Measurements from ENCODE around the gene SH3BGRL.

- TF ChIP-seq, protein P1, sequence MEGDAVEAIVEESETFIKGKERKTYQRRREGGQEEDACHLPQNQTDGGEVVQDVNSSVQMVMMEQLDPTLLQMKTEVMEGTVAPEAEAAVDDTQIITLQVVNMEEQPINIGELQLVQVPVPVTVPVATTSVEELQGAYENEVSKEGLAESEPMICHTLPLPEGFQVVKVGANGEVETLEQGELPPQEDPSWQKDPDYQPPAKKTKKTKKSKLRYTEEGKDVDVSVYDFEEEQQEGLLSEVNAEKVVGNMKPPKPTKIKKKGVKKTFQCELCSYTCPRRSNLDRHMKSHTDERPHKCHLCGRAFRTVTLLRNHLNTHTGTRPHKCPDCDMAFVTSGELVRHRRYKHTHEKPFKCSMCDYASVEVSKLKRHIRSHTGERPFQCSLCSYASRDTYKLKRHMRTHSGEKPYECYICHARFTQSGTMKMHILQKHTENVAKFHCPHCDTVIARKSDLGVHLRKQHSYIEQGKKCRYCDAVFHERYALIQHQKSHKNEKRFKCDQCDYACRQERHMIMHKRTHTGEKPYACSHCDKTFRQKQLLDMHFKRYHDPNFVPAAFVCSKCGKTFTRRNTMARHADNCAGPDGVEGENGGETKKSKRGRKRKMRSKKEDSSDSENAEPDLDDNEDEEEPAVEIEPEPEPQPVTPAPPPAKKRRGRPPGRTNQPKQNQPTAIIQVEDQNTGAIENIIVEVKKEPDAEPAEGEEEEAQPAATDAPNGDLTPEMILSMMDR (IDR thresholded peaks at IDR 0.05), result no peak
- TF ChIP-seq EP300 (IDR thresholded peaks at IDR 0.05), result no peak
Measured at GRCh38 chrX:81305240-81305639, 103.3 kb downstream of the SH3BGRL start.

Data from upper lobe of left lung (tissue), 4 donors.